ENCODE data around the gene CCDC85B. TPM values are rescaled to one million over a fixed set of nuclear protein-coding genes. Genes with fewer than 3 reads are reported as not detected.

CCDC85B gene
- total RNA-seq, 6 experiments from 2014 or later, result 78.9 to 112 (median 87.7) TPM

DNA sequence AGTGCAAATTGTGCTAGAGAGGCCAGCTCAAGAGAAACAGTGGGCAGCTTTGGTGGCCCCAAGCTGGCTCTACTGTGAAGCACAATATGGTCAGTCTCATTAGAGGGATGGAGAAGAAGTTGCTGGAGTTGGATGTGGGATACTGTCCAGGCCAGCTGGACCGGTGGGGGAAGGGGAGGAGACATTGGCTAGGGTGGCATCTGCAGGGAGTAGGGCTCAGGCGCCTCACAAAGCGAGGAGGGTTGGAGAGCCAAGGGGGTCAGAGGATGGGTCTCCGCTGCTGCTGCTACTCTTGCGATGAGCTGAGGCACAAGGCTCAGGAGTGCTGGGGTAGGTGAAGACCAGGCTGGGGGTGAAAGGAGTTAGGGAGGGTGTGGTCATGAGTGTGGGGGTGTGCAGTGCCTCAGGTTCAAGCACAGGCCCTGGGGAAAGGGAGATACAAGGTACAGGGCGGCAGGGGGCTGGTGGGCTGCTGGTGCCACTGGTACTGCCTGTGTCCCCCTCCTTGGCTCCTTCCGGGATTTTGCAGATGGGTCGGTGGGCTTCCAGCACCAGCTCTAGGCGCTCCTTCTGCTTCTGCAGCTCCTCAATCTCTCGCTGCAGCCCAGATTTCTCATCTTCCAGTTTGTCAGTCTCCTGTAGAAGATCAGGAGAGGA lies 2.3 kb downstream of the CCDC85B start:
- peaks cover 30% of the 10 kb centered on the region for H3K9me3 Mint-ChIP-seq
- H3K27me3 Mint-ChIP-seq (ENCODE audit: insufficient read depth), result peaks cover 95% of the 10 kb centered on the region
- TF ChIP-seq, protein P1, sequence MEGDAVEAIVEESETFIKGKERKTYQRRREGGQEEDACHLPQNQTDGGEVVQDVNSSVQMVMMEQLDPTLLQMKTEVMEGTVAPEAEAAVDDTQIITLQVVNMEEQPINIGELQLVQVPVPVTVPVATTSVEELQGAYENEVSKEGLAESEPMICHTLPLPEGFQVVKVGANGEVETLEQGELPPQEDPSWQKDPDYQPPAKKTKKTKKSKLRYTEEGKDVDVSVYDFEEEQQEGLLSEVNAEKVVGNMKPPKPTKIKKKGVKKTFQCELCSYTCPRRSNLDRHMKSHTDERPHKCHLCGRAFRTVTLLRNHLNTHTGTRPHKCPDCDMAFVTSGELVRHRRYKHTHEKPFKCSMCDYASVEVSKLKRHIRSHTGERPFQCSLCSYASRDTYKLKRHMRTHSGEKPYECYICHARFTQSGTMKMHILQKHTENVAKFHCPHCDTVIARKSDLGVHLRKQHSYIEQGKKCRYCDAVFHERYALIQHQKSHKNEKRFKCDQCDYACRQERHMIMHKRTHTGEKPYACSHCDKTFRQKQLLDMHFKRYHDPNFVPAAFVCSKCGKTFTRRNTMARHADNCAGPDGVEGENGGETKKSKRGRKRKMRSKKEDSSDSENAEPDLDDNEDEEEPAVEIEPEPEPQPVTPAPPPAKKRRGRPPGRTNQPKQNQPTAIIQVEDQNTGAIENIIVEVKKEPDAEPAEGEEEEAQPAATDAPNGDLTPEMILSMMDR (IDR thresholded peaks at IDR 0.05), result no peak
- peak overlapping the region; percentile 99 for H3K27ac Mint-ChIP-seq
- H3K4me1 Mint-ChIP-seq (ENCODE audit: low read depth), result peaks cover 76% of the 10 kb centered on the region
- no peak for DNase-seq
- H3K36me3 Mint-ChIP-seq (ENCODE audit: low read depth), result peaks cover 54% of the 10 kb centered on the region
- peak overlapping the region; percentile 97 for H3K4me3 Mint-ChIP-seq

GRCh38 chr11:65894034-65894591 lies 3.6 kb downstream of the CCDC85B start:
- DNase-seq, result no peak
- Mint-ChIP-seq H3K9me3 (peaks cover 25% of the 10 kb centered on the region), H3K27me3 (ENCODE audit: insufficient read depth) (peaks cover 93% of the 10 kb centered on the region), H3K27ac (peak overlapping the region; percentile 99), H3K36me3 (ENCODE audit: low read depth) (peaks cover 64% of the 10 kb centered on the region), H3K4me3 (peak overlapping the region; percentile 97), H3K4me1 (ENCODE audit: low read depth) (peaks cover 70% of the 10 kb centered on the region)
- TF ChIP-seq, protein P1 (IDR thresholded peaks at IDR 0.05), result 0 out of 2 replicates have a peak, but pooled peaks have one; percentile 18

DNA sequence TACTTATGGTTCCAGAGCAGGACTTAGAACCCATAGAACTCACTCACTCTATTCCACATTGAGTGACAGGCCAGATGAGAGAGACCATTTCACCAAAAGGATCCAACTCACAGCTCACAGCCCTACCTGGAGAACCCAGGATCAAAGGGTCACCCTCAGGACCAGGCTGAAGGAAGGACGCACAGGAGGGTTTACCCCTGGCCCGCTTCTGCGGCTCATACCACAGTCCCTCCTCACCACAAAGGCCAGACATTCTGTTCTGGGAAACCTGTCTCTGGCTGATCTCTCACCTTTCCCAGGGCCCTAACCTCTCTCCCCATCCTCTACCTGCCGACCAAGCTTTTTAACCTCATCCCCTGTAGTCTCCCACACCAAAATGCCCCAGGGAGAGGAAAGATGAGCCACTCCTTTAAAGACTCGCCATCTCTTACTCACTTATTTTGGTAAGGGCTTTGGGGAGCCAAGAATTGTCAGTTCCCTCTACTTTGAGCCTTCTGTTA lies 5.1 kb downstream of the CCDC85B start:
- peak overlapping the region; percentile 99 for H3K27ac Mint-ChIP-seq
- no peak for DNase-seq
- peaks cover 57% of the 10 kb centered on the region for H3K4me1 Mint-ChIP-seq (ENCODE audit: low read depth)
- H3K36me3 Mint-ChIP-seq (ENCODE audit: low read depth), result peaks cover 59% of the 10 kb centered on the region
- TF ChIP-seq, protein P1 (IDR thresholded peaks at IDR 0.05), result no peak
- H3K9me3 Mint-ChIP-seq, result peaks cover 18% of the 10 kb centered on the region
- peak overlapping the region; percentile 97 for H3K4me3 Mint-ChIP-seq
- peaks cover 85% of the 10 kb centered on the region for H3K27me3 Mint-ChIP-seq (ENCODE audit: insufficient read depth)

DNA sequence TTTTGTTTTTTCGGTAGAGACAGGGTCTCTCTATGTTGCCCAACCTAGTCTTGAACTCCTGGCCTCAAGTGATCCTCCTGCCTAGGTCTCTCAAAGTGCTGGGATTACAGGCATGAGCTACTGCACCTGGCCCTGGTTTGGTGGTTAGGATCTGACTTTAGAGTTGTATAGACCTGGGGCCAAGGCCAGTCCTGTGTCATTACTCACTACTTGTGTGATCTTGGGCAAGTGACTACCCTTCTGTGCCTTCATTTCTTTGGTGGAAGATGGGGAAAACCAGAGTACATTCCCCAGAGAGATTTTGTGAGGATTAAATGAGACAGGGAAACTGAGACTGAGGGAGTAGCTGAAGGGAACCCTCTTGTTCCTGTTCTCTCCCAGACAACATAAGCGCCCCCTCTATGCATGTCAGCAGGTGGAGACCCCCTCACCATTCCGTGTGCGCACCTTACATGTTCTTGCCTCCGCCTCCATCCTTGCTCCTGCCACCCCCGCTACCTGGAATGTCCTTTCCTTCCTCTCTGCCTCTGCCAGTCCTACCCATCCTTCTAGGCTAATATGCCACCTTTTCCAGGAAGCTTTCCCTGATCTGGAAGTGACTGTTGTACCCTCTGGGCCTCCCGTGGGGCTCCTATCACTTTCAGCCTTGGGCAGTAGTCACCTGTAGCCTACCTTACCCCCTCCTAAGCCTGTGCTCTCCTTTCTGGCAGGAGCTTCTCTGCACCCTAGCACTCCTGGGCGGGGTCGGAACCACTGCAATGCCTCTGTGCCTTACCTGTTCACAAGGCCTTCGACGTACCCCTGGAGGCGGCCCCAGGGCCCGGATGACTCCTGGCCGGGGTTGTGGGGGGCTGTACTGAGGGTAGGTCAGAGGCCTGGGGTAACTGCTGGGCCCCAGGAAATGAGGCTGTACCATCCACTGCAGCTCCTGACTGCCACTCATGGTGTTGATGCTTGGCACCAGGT lies 5.8 kb downstream of the CCDC85B start:
- TF ChIP-seq, protein P1 (IDR thresholded peaks at IDR 0.05), result no peak
- peaks cover 59% of the 10 kb centered on the region for H3K36me3 Mint-ChIP-seq (ENCODE audit: low read depth)
- H3K4me1 Mint-ChIP-seq (ENCODE audit: low read depth), result peaks cover 65% of the 10 kb centered on the region
- peaks cover 18% of the 10 kb centered on the region for H3K9me3 Mint-ChIP-seq
- H3K27me3 Mint-ChIP-seq (ENCODE audit: insufficient read depth), result peaks cover 79% of the 10 kb centered on the region
- DNase-seq, result no peak
- H3K4me3 Mint-ChIP-seq, result peak overlapping the region; percentile 97
- peak overlapping the region; percentile 99 for H3K27ac Mint-ChIP-seq

GRCh38 chr11:65897020-65897471 lies 6.6 kb downstream of the CCDC85B start:
- Mint-ChIP-seq H3K27ac (peak overlapping the region; percentile 99), H3K9me3 (peaks cover 18% of the 10 kb centered on the region), H3K4me1 (ENCODE audit: low read depth) (peaks cover 70% of the 10 kb centered on the region), H3K36me3 (ENCODE audit: low read depth) (peaks cover 59% of the 10 kb centered on the region), H3K4me3 (peak overlapping the region; percentile 97), H3K27me3 (ENCODE audit: insufficient read depth) (peaks cover 72% of the 10 kb centered on the region)
- TF ChIP-seq, protein P1 (IDR thresholded peaks at IDR 0.05), result no peak
- DNase-seq, result no peak
